GM21390 (cell line): ENCODE measurements around the gene ADGRL3.
"Not testable (repeated sequence)": the region's sequence is repeated elsewhere in the genome, so short reads cannot be mapped to it uniquely, and the experiment has no call there.

ENCODE experiments used
- ATAC-seq: cut with Tn5 transposase; IDR thresholded peaks from one replicate; pipeline ENCODE4 v1.9.1; 2021; ENCODE audit not compliant: unreplicated experiment

The ADGRL3 gene

GRCh38 chr4:61204353-61205060, 4.4 kb downstream of the ADGRL3 start:
- no peak for ATAC-seq

GRCh38 chr4:61205066-61205465, 4.9 kb downstream of the ADGRL3 start:
- no peak for ATAC-seq

- not testable (repeated sequence) for ATAC-seq
These were observed 7.0 kb downstream of the ADGRL3 start for GRCh38 chr4:61207156-61207555.

- ATAC-seq = no peak
These were observed 10.2 kb downstream of the ADGRL3 start for GRCh38 chr4:61210186-61210939.

DNA sequence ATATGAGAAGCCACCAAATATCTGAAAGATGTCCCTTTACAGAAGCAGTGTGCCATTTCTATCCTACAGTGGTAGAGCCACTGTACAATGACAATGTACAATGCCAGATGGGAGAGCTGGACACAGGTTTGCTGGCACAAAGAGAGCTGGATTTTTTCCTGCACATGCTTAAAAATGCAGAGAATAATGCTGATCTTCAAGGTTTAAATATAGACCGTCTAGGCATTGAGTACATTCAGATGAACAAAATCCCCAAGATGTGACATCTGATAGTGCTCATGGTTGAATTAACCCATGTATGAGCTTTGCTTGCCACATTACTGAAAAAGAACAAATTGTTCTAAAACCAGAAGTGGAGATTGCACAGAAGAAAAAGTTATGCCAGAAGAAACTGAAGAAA, 11.7 kb downstream of the ADGRL3 start:
- no peak for ATAC-seq

DNA sequence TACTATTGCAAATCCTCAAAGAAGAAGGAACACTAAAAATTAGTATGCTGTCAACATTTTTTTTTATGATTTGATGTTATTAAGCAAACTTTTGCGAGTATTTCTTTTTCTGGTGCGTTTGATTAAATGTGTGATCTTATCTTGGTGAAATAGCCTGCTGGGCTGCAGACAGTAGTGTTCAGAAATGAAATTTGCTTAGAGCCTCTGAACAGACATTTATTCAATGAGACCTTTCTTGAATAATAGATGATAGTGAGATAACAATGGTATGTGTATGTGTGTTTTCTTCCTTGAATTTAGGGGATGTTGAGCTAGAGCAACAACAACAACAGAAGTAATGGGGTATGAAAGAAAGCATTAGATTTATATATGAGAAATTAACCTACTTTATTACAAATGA, 12.7 kb downstream of the ADGRL3 start:
- no peak for ATAC-seq

DNA sequence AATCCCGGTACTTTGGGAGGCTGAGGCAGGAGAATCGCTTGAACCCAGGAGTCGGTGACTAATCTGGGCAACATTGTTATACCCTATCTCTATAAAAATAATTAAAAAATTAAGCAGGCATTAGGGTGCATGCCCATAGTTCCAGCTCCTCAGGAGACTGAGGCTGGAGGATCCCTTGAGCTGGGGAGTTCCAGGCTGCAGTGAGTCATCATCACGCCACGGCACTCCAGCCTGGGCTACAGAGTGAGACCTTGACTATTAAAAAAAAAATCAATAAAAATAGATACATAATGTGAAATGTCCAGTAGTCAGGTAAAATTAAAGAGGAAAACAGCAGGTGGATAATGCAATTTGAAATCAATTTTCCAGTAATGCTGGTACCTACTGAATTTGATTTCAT, 14.6 kb downstream of the ADGRL3 start:
- no peak for ATAC-seq

- ATAC-seq = no peak
These were observed 17.1 kb downstream of the ADGRL3 start for GRCh38 chr4:61217222-61217621.

DNA sequence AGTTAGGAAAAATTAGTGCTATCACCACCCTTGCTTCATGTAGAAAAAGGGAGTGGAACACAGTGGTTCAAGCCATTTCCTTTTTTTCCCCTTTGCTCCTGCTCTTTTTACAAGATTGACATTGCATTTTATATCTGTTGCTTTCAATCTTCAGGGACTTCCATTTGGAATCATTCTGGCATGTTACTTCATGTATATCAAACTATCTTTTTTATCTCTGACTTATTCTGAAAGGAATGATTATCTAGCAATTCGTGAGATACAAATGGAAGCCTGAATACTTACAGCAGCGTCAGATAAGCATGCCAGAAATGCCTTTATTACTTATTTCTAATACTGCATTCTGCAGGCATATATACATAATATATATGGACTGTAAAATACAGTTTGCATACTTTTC, 20.4 kb downstream of the ADGRL3 start:
- no peak for ATAC-seq

DNA sequence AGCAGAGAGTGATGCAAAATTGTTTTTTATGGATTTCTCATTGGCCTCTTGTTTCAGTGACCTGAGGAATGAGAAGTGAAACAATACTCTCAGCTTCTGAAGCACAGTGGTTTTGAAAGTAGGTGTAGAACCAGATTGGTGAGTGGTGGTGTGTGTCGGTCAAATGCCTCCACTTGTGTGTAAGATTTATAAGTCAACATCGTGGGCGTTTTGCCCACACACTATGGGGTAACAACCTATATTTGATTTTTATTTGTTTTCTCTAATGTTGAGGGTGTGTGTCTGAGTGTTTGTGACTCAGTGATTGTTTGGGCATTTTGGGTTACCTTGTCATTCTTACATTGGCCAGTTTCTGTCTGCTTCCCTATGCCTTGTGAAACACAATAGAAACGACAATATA, 23.3 kb downstream of the ADGRL3 start:
- ATAC-seq = no peak

GRCh38 chr4:61224573-61224972, 24.4 kb downstream of the ADGRL3 start:
- ATAC-seq = no peak

- ATAC-seq = no peak
These were observed 25.5 kb downstream of the ADGRL3 start for GRCh38 chr4:61225656-61226055.

DNA sequence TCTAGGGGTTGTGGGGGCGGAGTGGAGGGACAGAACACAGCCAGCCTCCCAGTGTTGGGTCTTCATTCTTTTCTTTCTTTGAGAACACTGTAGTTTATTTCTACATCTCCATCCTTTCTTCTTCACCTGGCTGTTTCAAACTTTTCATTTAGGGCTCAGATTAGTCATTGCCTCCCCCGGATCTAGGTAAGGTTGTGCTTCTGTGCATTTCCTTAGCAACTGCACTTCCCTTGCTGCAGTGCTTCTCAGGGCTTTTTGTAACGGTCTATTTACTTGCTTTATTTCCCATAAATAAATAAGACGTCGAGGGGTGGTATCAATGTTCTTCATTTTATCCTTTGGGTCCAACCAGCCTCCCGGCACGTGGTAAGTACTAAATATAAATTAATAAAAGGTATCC, 31.3 kb downstream of the ADGRL3 start:
- ATAC-seq = no peak

GRCh38 chr4:61239250-61239649, 39.1 kb downstream of the ADGRL3 start:
- no peak for ATAC-seq

- ATAC-seq = no peak
These were observed 43.8 kb downstream of the ADGRL3 start for GRCh38 chr4:61243962-61244361.

DNA sequence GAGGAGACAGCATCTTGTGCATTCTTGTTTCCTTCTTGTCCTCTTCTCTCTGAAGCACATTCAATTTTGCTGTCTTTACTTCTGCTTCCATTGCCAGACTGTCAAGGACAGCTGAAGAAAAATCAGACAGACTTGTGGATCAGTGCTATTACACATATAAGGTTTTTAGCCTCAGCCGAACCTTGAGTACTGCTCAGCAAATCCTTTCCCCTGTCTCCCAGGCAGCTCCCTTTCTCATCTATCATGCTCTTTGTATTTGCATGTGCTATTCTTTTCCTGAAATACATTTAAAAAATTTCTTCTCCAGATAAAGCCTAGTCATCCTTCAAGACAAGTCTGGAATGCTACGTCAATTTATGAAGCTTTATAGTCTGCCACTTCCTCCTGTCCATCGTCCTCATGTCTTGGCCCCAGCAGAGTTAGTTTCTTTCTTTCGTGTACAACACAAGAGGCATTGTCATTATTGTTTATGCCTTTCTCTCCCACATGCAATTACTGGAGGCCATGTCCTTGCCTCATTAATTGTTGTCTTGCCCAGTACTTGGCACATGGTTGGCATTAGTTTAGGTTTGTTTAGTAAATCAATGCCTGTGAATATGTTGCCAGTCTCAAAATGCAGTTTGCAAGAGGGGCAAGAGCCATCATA, 45.1 kb downstream of the ADGRL3 start:
- ATAC-seq = no peak

GRCh38 chr4:61246034-61246433, 45.9 kb downstream of the ADGRL3 start:
- no peak for ATAC-seq

DNA sequence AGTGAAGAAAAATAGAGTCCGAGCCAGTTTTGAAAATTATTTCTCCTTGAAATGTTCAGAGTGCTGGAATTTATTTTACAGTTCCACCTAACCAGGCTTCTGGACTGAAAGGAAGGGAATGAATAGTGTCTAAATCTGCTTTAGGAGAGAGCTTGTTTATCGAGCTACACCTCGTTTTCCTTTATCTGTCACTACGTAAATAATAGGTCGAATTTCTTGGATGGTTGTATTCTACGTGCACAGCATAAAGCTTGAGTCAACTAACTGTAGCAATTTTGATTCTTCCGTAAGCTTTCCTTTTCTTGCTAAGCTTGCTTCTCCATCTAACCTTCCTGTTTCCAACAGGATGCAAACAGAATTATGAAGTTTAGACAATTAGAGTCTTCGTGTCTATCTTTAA, 48.6 kb downstream of the ADGRL3 start:
- ATAC-seq = no peak

DNA sequence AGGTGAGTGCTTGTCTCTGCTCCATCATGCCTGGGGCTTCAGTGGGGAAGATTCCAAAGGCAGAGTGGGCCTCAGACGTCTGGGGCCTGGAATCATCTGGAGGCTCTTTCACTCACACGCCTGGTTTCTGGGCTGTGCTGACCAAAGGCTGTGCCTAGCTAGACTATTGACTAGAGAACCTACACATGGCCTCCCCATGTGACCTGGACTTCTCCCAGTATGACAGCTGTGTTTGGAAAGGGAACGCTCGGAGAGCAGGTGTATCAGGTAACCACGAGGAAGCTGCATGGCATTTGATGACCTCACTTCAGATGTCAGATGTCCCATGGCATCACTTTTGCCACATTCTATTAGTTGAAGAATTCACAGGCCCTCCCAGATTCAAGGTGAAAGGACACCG, 51.0 kb downstream of the ADGRL3 start:
- no peak for ATAC-seq

GRCh38 chr4:61254406-61254805, 54.3 kb downstream of the ADGRL3 start:
- ATAC-seq = no peak

- ATAC-seq = no peak
These were observed 73.1 kb downstream of the ADGRL3 start for GRCh38 chr4:61273233-61273632.

DNA sequence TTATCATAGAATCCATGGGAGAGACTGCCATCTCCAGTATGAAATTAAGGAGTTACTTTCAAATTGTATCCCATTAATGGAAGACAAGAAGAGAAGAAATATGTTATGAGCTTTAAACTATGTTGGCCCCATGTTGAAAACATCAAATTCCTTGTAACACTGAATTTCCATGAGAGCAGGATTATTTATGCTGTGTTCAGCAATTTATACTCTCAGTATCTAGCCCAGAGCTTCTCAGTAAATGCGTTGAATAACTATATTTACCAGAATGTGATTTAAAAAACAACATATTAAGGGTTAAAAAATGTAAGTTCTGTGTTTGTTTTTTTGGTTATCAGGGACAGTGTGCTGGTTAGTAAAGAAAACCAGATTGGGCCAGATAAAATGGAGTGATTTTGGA, 74.2 kb downstream of the ADGRL3 start:
- ATAC-seq = no peak
